ENCODE data around the gene SLIT1.

Gene SLIT1

GRCh38 chr10:97188261-97188711, 2.5 kb upstream of the SLIT1 start:
- H3K27me3 ChIP-seq (replicated peaks; ENCODE audit: control insufficient read depth, insufficient read depth, low read length, poor library complexity, severe bottlenecking), result peaks cover 7% of the 10 kb centered on the region
- H3K27ac ChIP-seq (ENCODE audit: insufficient read depth, low read length, poor library complexity, severe bottlenecking), result no peak overlapping the region
- H3K4me3 ChIP-seq (ENCODE audit: insufficient read depth, low read depth, low read length, poor library complexity, severe bottlenecking), result no peak overlapping the region
- no peaks in the 10 kb centered on the region for H3K36me3 ChIP-seq (ENCODE audit: control insufficient read depth, insufficient read depth, low read length)
- no peak for DNase-seq
- H3K9me3 ChIP-seq (ENCODE audit: control insufficient read depth, low read length), result no peaks in the 10 kb centered on the region
- H3K4me1 ChIP-seq (ENCODE audit: control insufficient read depth, insufficient read depth, low read length, poor library complexity, severe bottlenecking), result no peaks in the 10 kb centered on the region

- Histone ChIP-seq H3K4me1 (ENCODE audit: control insufficient read depth, insufficient read depth, low read length, poor library complexity, severe bottlenecking) (no peaks in the 10 kb centered on the region), H3K27ac (ENCODE audit: insufficient read depth, low read length, poor library complexity, severe bottlenecking) (no peak overlapping the region), H3K36me3 (ENCODE audit: control insufficient read depth, insufficient read depth, low read length) (no peaks in the 10 kb centered on the region), H3K27me3 (replicated peaks; ENCODE audit: control insufficient read depth, insufficient read depth, low read length, poor library complexity, severe bottlenecking) (peaks cover 7% of the 10 kb centered on the region), H3K4me3 (ENCODE audit: insufficient read depth, low read depth, low read length, poor library complexity, severe bottlenecking) (no peak overlapping the region), H3K9me3 (ENCODE audit: control insufficient read depth, low read length) (no peaks in the 10 kb centered on the region)
- no peak for DNase-seq
These were observed 1.2 kb upstream of the SLIT1 start for GRCh38 chr10:97186911-97187310.

- peaks cover 10% of the 10 kb centered on the region for H3K27me3 ChIP-seq (replicated peaks; ENCODE audit: control insufficient read depth, insufficient read depth, low read length, poor library complexity, severe bottlenecking)
These were observed 811 bp downstream of the SLIT1 start for GRCh38 chr10:97184971-97185325.

GRCh38 chr10:97183314-97183713, 2.4 kb downstream of the SLIT1 start:
- Histone ChIP-seq H3K36me3 (ENCODE audit: control insufficient read depth, insufficient read depth, low read length) (no peaks in the 10 kb centered on the region), H3K27me3 (replicated peaks; ENCODE audit: control insufficient read depth, insufficient read depth, low read length, poor library complexity, severe bottlenecking) (peaks cover 10% of the 10 kb centered on the region), H3K4me1 (ENCODE audit: control insufficient read depth, insufficient read depth, low read length, poor library complexity, severe bottlenecking) (no peaks in the 10 kb centered on the region), H3K4me3 (ENCODE audit: insufficient read depth, low read depth, low read length, poor library complexity, severe bottlenecking) (no peak overlapping the region), H3K27ac (ENCODE audit: insufficient read depth, low read length, poor library complexity, severe bottlenecking) (no peak overlapping the region), H3K9me3 (ENCODE audit: control insufficient read depth, low read length) (no peaks in the 10 kb centered on the region)
- no peak for DNase-seq

More at GRCh38 chr10:97184971-97185325, 811 bp downstream of the SLIT1 start:
- H3K4me1 ChIP-seq (ENCODE audit: control insufficient read depth, insufficient read depth, low read length, poor library complexity, severe bottlenecking), result no peaks in the 10 kb centered on the region
- H3K4me3 ChIP-seq (ENCODE audit: insufficient read depth, low read depth, low read length, poor library complexity, severe bottlenecking), result no peak overlapping the region
- H3K36me3 ChIP-seq (ENCODE audit: control insufficient read depth, insufficient read depth, low read length), result no peaks in the 10 kb centered on the region
- H3K27ac ChIP-seq (ENCODE audit: insufficient read depth, low read length, poor library complexity, severe bottlenecking), result no peak overlapping the region
- DNase-seq, result no peak
- no peaks in the 10 kb centered on the region for H3K9me3 ChIP-seq (ENCODE audit: control insufficient read depth, low read length)

- H3K27me3 ChIP-seq (replicated peaks; ENCODE audit: control insufficient read depth, insufficient read depth, low read length, poor library complexity, severe bottlenecking), result peaks cover 10% of the 10 kb centered on the region
- H3K9me3 ChIP-seq (ENCODE audit: control insufficient read depth, low read length), result no peaks in the 10 kb centered on the region
- DNase-seq, result no peak
- no peaks in the 10 kb centered on the region for H3K36me3 ChIP-seq (ENCODE audit: control insufficient read depth, insufficient read depth, low read length)
- H3K4me3 ChIP-seq (ENCODE audit: insufficient read depth, low read depth, low read length, poor library complexity, severe bottlenecking), result no peak overlapping the region
- H3K27ac ChIP-seq (ENCODE audit: insufficient read depth, low read length, poor library complexity, severe bottlenecking), result no peak overlapping the region
- H3K4me1 ChIP-seq (ENCODE audit: control insufficient read depth, insufficient read depth, low read length, poor library complexity, severe bottlenecking), result no peaks in the 10 kb centered on the region
These were observed 3.3 kb downstream of the SLIT1 start for GRCh38 chr10:97182288-97182990.

GRCh38 chr10:97180986-97181385, 4.8 kb downstream of the SLIT1 start:
- Histone ChIP-seq H3K9me3 (ENCODE audit: control insufficient read depth, low read length) (no peaks in the 10 kb centered on the region), H3K27ac (ENCODE audit: insufficient read depth, low read length, poor library complexity, severe bottlenecking) (no peak overlapping the region), H3K4me1 (ENCODE audit: control insufficient read depth, insufficient read depth, low read length, poor library complexity, severe bottlenecking) (no peaks in the 10 kb centered on the region), H3K27me3 (replicated peaks; ENCODE audit: control insufficient read depth, insufficient read depth, low read length, poor library complexity, severe bottlenecking) (peaks cover 3% of the 10 kb centered on the region), H3K4me3 (ENCODE audit: insufficient read depth, low read depth, low read length, poor library complexity, severe bottlenecking) (no peak overlapping the region), H3K36me3 (ENCODE audit: control insufficient read depth, insufficient read depth, low read length) (no peaks in the 10 kb centered on the region)
- DNase-seq, result no peak

GRCh38 chr10:97180363-97180755, 5.4 kb downstream of the SLIT1 start:
- Histone ChIP-seq H3K9me3 (ENCODE audit: control insufficient read depth, low read length) (no peaks in the 10 kb centered on the region), H3K27me3 (replicated peaks; ENCODE audit: control insufficient read depth, insufficient read depth, low read length, poor library complexity, severe bottlenecking) (peaks cover 3% of the 10 kb centered on the region), H3K27ac (ENCODE audit: insufficient read depth, low read length, poor library complexity, severe bottlenecking) (no peak overlapping the region), H3K36me3 (ENCODE audit: control insufficient read depth, insufficient read depth, low read length) (no peaks in the 10 kb centered on the region), H3K4me3 (ENCODE audit: insufficient read depth, low read depth, low read length, poor library complexity, severe bottlenecking) (no peak overlapping the region), H3K4me1 (ENCODE audit: control insufficient read depth, insufficient read depth, low read length, poor library complexity, severe bottlenecking) (no peaks in the 10 kb centered on the region)
- no peak for DNase-seq

- no peaks in the 10 kb centered on the region for H3K9me3 ChIP-seq (ENCODE audit: control insufficient read depth, low read length)
- no peak overlapping the region for H3K4me3 ChIP-seq (ENCODE audit: insufficient read depth, low read depth, low read length, poor library complexity, severe bottlenecking)
- DNase-seq, result no peak
- H3K36me3 ChIP-seq (ENCODE audit: control insufficient read depth, insufficient read depth, low read length), result no peaks in the 10 kb centered on the region
- no peaks in the 10 kb centered on the region for H3K4me1 ChIP-seq (ENCODE audit: control insufficient read depth, insufficient read depth, low read length, poor library complexity, severe bottlenecking)
- H3K27me3 ChIP-seq (replicated peaks; ENCODE audit: control insufficient read depth, insufficient read depth, low read length, poor library complexity, severe bottlenecking), result peaks cover 3% of the 10 kb centered on the region
- H3K27ac ChIP-seq (ENCODE audit: insufficient read depth, low read length, poor library complexity, severe bottlenecking), result no peak overlapping the region
These were observed 5.9 kb downstream of the SLIT1 start for GRCh38 chr10:97179731-97180362.

GRCh38 chr10:97179311-97179710, 6.4 kb downstream of the SLIT1 start:
- Histone ChIP-seq H3K9me3 (ENCODE audit: control insufficient read depth, low read length) (no peaks in the 10 kb centered on the region), H3K4me3 (ENCODE audit: insufficient read depth, low read depth, low read length, poor library complexity, severe bottlenecking) (no peak overlapping the region), H3K4me1 (ENCODE audit: control insufficient read depth, insufficient read depth, low read length, poor library complexity, severe bottlenecking) (no peaks in the 10 kb centered on the region), H3K27ac (ENCODE audit: insufficient read depth, low read length, poor library complexity, severe bottlenecking) (no peak overlapping the region), H3K27me3 (replicated peaks; ENCODE audit: control insufficient read depth, insufficient read depth, low read length, poor library complexity, severe bottlenecking) (peaks cover 3% of the 10 kb centered on the region), H3K36me3 (ENCODE audit: control insufficient read depth, insufficient read depth, low read length) (no peaks in the 10 kb centered on the region)
- DNase-seq, result no peak

- Histone ChIP-seq H3K9me3 (ENCODE audit: control insufficient read depth, low read length) (no peaks in the 10 kb centered on the region), H3K27ac (ENCODE audit: insufficient read depth, low read length, poor library complexity, severe bottlenecking) (no peak overlapping the region), H3K36me3 (ENCODE audit: control insufficient read depth, insufficient read depth, low read length) (no peaks in the 10 kb centered on the region), H3K4me3 (ENCODE audit: insufficient read depth, low read depth, low read length, poor library complexity, severe bottlenecking) (no peak overlapping the region), H3K4me1 (ENCODE audit: control insufficient read depth, insufficient read depth, low read length, poor library complexity, severe bottlenecking) (no peaks in the 10 kb centered on the region), H3K27me3 (replicated peaks; ENCODE audit: control insufficient read depth, insufficient read depth, low read length, poor library complexity, severe bottlenecking) (peaks cover 3% of the 10 kb centered on the region)
- no peak for DNase-seq
These were observed 7.7 kb downstream of the SLIT1 start for GRCh38 chr10:97178074-97178473.

Data from effector memory CD4-positive, alpha-beta T cell (primary cell).